ENCODE data around the gene UGGT2.
"Not testable (repeated sequence)": the region's sequence is repeated elsewhere in the genome, so short reads cannot be mapped to it uniquely, and the experiment has no call there.

UGGT2 gene

DNA sequence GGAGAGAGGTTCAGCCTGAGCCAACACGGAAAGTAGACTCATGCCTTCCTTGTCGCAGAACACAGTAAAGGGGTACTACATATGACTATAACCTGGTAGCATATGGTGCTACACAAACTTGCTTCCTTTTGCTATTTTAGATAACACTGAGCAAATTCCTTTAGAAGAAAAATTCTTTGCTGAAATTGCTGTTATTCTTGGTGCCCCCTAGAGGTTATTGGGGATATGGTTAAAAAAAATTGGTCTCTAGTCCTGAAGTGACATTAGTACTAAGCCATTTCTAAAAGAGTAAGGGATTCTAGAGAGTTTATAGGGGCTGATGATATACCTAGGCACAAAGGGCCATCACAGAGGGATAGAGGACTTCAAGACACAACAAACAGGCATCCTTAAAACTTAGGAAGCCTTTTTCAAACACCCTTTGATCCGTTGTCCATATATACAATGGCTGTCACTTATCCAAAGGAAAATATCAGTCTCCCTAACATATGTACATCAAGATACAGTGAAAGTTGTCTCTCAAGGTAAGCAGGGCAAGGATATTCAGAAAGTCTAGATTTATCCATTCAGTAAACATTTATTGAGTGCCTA, 22.8 kb upstream of the UGGT2 start:
- Mint-ChIP-seq H3K4me1 (no peaks in the 10 kb centered on the region), H3K4me3 (no peak overlapping the region), H3K36me3 (ENCODE audit: insufficient read depth) (peaks cover 5% of the 10 kb centered on the region), H3K27ac (ENCODE audit: low read depth) (no peak overlapping the region), H3K9me3 (peaks cover 22% of the 10 kb centered on the region), H3K27me3 (no peaks in the 10 kb centered on the region)
- DNase-seq (ENCODE audit: low spot score in 2 of 2) = no peak
- no peak for ATAC-seq (replicated peaks; ENCODE audit: extremely low read depth, poor library complexity, severe bottlenecking)

DNA sequence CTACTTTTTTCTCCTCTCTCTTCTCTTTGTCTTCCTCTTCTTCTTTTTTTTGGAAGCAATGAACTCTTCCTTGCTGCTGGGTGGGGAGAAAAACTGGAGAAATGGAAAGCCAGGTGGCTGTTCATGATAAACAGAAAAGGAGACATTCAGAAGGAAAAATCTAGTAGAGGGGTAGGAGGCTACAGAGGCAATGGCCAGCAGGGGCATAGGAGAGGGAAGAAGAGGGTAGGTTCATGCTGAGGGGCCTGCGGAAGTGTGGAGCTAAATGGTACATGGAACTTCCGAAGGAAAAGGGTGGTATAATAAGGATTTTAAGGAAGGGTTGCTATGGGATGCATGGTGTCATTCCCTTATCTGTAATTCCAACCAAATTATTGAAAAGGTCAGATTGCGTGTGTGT, 19.2 kb upstream of the UGGT2 start:
- DNase-seq (ENCODE audit: low spot score in 2 of 2) (no peak), ATAC-seq (replicated peaks; ENCODE audit: extremely low read depth, poor library complexity, severe bottlenecking) (no peak)
- Mint-ChIP-seq H3K36me3 (ENCODE audit: insufficient read depth) (no peaks in the 10 kb centered on the region), H3K4me1 (no peaks in the 10 kb centered on the region), H3K9me3 (peaks cover 14% of the 10 kb centered on the region), H3K27ac (ENCODE audit: low read depth) (no peak overlapping the region), H3K27me3 (no peaks in the 10 kb centered on the region), H3K4me3 (no peak overlapping the region)

DNA sequence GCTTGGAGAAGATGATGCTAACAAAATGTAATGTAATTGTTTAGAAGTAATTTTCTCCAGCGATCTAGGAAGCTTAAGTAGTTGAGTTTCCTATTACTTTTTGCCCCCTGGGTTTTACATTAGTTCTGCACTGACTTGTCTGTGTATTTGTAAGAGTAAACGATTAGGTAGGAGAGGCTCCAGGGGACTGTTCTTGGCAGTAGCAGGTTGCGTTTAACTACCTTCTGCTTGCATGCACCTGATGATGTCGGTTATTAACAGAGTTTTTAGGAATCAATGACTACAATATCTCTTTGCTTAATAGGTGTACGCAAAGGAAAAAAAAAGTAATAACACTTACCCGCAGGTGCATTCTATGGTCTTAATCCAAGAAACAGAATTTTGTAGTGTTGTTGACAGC, 18.3 kb upstream of the UGGT2 start:
- ATAC-seq (replicated peaks; ENCODE audit: extremely low read depth, poor library complexity, severe bottlenecking) (no peak), DNase-seq (ENCODE audit: low spot score in 2 of 2) (no peak)
- no peaks in the 10 kb centered on the region for H3K36me3 Mint-ChIP-seq (ENCODE audit: insufficient read depth)
- H3K27me3 Mint-ChIP-seq = no peaks in the 10 kb centered on the region
- H3K27ac Mint-ChIP-seq (ENCODE audit: low read depth) = no peak overlapping the region
- peaks cover 6% of the 10 kb centered on the region for H3K9me3 Mint-ChIP-seq
- H3K4me1 Mint-ChIP-seq = no peaks in the 10 kb centered on the region
- H3K4me3 Mint-ChIP-seq = no peak overlapping the region

DNA sequence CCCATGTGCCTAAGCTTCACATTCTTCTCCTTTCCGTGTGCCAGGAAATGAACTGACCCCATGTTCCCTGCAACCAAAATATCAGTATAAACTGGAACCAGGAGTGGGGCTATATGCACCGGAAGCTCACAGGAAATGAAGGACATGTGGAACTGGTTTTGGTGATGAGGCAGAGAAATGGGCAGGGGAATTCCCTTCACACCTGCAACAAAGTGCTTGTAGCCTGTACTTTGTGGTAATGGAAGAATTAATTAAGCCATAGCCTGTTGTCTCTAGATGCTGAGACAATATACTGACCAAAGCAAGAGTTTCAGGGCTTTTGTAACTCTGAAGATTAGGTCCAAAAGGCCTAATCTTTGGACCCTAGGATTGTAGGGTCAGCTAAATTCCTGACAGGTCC, 15.5 kb upstream of the UGGT2 start:
- H3K27me3 Mint-ChIP-seq = no peaks in the 10 kb centered on the region

DNA sequence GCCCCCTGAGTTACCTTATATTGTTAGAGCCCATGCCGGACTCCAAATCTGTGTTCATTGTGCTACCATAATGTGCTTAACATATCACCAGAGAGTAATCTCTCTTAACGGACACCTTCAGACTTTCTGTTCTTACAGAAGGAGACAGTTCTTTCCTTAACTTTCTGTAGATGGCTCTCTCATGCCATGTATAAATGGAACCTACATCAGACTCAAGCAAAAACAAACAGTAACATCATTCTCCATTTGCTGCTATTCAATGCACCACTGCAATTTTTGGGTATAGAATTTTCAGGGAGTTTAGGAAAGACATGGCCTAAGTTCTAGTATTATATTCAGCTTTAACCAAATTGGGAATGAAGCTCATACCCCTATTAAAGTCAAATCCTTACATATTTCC, 12.6 kb upstream of the UGGT2 start:
- Mint-ChIP-seq H3K4me1 (no peaks in the 10 kb centered on the region), H3K9me3 (peaks cover 14% of the 10 kb centered on the region), H3K27ac (ENCODE audit: low read depth) (no peak overlapping the region), H3K4me3 (no peak overlapping the region), H3K27me3 (no peaks in the 10 kb centered on the region), H3K36me3 (ENCODE audit: insufficient read depth) (no peaks in the 10 kb centered on the region)
- DNase-seq (ENCODE audit: low spot score in 2 of 2) = no peak
- no peak for ATAC-seq (replicated peaks; ENCODE audit: extremely low read depth, poor library complexity, severe bottlenecking)

More for the DNA sequence above, 15.5 kb upstream of the UGGT2 start:
- no peak overlapping the region for H3K4me3 Mint-ChIP-seq
- H3K36me3 Mint-ChIP-seq (ENCODE audit: insufficient read depth) = no peaks in the 10 kb centered on the region
- DNase-seq (ENCODE audit: low spot score in 2 of 2) = no peak
- H3K4me1 Mint-ChIP-seq = no peaks in the 10 kb centered on the region
- no peak for ATAC-seq (replicated peaks; ENCODE audit: extremely low read depth, poor library complexity, severe bottlenecking)
- H3K9me3 Mint-ChIP-seq = peaks cover 14% of the 10 kb centered on the region
- no peak overlapping the region for H3K27ac Mint-ChIP-seq (ENCODE audit: low read depth)

DNA sequence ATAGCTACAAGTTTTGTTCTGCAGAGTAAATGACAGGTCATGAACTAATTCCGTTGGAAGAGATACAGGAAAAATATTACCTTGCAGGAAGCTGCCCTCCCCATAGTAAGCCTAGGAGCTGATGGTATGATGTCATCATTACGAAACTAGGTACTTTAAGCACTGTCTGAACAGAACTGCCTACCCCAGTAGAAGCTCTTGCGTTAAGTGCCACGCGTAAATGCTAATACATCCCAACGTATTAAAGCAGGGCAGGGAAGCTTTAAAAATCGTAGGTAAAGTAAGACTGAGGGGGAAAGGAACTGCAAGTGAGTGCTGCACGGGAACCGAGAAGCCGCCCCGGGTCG, 572 bp downstream of the UGGT2 start:
- peak overlapping the region; percentile 41 for H3K4me3 Mint-ChIP-seq
- no peaks in the 10 kb centered on the region for H3K36me3 Mint-ChIP-seq (ENCODE audit: insufficient read depth)
- no peaks in the 10 kb centered on the region for H3K4me1 Mint-ChIP-seq
- no peaks in the 10 kb centered on the region for H3K27me3 Mint-ChIP-seq
- H3K27ac Mint-ChIP-seq (ENCODE audit: low read depth) = no peak overlapping the region
- ATAC-seq (replicated peaks; ENCODE audit: extremely low read depth, poor library complexity, severe bottlenecking) (no peak), DNase-seq (ENCODE audit: low spot score in 2 of 2) (no peak)
- peaks cover 15% of the 10 kb centered on the region for H3K9me3 Mint-ChIP-seq

DNA sequence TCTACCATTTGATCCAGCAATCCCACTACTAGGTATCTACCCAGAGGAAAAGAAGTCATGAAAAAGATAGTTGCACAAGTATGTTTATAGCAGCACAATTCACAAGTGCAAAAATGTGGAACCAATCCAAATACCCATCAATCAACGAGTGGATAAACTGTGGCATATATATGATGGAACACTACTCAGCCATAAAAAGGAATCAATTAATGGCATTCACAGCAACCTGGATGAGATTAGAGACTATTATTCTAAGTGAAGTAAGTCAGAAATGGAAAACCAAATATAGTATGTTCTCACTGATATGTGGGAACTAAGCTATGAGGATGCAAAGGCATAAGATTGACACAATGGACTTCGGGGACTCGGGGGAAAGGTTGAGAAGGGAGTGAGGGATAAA, 1.3 kb downstream of the UGGT2 start:
- H3K36me3 Mint-ChIP-seq (ENCODE audit: insufficient read depth); H3K27me3 Mint-ChIP-seq; H3K27ac Mint-ChIP-seq (ENCODE audit: low read depth); H3K4me3 Mint-ChIP-seq; DNase-seq (ENCODE audit: low spot score in 2 of 2); ATAC-seq (replicated peaks; ENCODE audit: extremely low read depth, poor library complexity, severe bottlenecking); H3K4me1 Mint-ChIP-seq: not testable (repeated sequence)
- peaks cover 16% of the 10 kb centered on the region for H3K9me3 Mint-ChIP-seq

DNA sequence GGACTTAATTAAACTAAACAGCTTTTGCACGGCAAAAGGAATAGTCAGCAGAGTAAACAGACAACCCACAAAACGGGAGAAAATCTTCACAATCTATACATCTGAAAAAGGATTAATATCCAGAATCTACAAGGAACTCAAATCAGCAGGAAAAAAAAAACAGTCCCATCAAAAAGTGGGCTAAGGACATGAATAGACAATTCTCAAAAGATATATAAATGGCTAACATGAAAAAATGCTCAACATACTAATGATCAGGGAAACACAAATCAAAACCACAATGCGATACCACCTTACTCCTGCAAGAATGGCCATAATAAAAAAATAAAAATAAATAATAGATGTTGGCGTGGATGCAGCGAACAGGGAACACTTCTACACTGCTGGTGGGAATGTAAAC, 1.7 kb downstream of the UGGT2 start:
- H3K27ac Mint-ChIP-seq (ENCODE audit: low read depth); ATAC-seq (replicated peaks; ENCODE audit: extremely low read depth, poor library complexity, severe bottlenecking); DNase-seq (ENCODE audit: low spot score in 2 of 2); H3K27me3 Mint-ChIP-seq; H3K4me3 Mint-ChIP-seq; H3K4me1 Mint-ChIP-seq; H3K36me3 Mint-ChIP-seq (ENCODE audit: insufficient read depth): not testable (repeated sequence)
- H3K9me3 Mint-ChIP-seq = peaks cover 16% of the 10 kb centered on the region

DNA sequence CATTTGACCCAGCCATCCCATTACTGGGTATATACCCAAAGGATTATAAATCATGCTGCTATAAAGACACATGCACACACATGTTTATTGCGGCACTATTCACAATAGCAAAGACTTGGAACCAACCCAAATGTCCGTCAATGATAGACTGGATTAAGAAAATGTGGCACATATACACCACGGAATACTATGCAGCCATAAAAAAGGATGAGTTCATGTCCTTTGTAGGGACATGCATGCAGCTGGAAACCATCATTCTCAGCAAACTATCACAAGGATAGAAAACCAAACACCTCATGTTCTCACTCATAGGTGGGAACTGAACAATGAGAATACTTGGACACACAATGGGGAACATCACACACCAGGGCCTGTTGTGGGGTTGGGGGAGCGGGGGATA, 2.2 kb downstream of the UGGT2 start:
- not testable (repeated sequence) for DNase-seq (ENCODE audit: low spot score in 2 of 2); H3K27ac Mint-ChIP-seq (ENCODE audit: low read depth); H3K4me3 Mint-ChIP-seq; H3K27me3 Mint-ChIP-seq; ATAC-seq (replicated peaks; ENCODE audit: extremely low read depth, poor library complexity, severe bottlenecking); H3K4me1 Mint-ChIP-seq; H3K36me3 Mint-ChIP-seq (ENCODE audit: insufficient read depth)
- peaks cover 17% of the 10 kb centered on the region for H3K9me3 Mint-ChIP-seq

DNA sequence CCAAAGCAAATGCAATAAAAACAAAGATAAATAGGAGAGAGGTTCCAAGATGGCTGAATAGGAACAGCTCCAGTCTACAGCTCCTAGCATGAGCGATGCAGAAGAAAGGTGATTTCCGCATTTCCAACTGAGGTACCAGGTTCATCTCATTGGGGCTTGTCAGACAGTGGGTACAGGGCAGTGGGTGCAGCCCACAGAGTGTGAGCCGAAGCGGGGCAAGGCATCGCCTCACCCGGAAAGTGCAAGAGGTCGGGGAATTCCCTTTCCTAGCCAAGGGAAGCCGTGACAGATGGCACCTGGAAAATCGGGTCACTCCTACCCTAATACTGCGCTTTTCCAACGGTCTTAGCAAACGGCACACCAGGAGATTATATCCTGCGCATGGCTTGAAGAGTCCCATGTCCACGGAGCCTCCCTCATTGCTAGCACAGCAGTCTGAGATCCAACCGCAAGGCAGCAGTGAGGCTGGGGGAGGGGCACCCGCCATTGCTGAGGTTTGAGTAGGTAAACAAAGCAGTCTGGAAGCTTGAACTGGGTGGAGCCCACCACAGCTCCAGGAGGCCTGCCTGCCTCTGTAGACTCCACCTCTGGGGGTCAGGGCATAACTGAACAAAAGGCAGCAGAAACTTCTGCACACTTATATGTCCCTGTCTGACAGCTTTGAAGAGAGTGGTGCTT, 6.6 kb downstream of the UGGT2 start:
- peaks cover 33% of the 10 kb centered on the region for H3K9me3 Mint-ChIP-seq
- not testable (repeated sequence) for ATAC-seq (replicated peaks; ENCODE audit: extremely low read depth, poor library complexity, severe bottlenecking); H3K27ac Mint-ChIP-seq (ENCODE audit: low read depth); DNase-seq (ENCODE audit: low spot score in 2 of 2); H3K4me1 Mint-ChIP-seq; H3K36me3 Mint-ChIP-seq (ENCODE audit: insufficient read depth); H3K4me3 Mint-ChIP-seq; H3K27me3 Mint-ChIP-seq

DNA sequence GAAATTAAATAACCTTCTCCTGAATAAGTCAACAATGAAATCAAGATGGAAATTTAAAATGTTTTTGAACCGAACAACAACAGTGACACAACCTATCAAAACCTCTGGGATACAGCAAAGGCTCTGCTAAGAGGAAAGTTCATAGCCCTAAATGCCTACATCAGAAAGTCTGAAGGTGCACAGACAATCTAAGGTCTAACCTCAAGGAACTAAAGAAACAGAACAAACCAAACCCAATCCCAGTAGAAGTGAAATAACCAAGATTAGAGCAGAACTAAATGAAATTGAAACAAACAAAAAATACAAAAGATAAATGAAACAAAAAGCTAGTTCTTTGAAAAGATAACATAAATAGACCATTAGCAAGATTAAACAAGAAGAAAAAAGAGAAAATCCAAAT, 9.0 kb downstream of the UGGT2 start:
- no peak for ATAC-seq (replicated peaks; ENCODE audit: extremely low read depth, poor library complexity, severe bottlenecking)
- DNase-seq (ENCODE audit: low spot score in 2 of 2) = no peak
- Mint-ChIP-seq H3K4me1 (no peaks in the 10 kb centered on the region), H3K4me3 (no peak overlapping the region), H3K27ac (ENCODE audit: low read depth) (no peak overlapping the region), H3K36me3 (ENCODE audit: insufficient read depth) (no peaks in the 10 kb centered on the region), H3K27me3 (no peaks in the 10 kb centered on the region), H3K9me3 (peaks cover 37% of the 10 kb centered on the region)

DNA sequence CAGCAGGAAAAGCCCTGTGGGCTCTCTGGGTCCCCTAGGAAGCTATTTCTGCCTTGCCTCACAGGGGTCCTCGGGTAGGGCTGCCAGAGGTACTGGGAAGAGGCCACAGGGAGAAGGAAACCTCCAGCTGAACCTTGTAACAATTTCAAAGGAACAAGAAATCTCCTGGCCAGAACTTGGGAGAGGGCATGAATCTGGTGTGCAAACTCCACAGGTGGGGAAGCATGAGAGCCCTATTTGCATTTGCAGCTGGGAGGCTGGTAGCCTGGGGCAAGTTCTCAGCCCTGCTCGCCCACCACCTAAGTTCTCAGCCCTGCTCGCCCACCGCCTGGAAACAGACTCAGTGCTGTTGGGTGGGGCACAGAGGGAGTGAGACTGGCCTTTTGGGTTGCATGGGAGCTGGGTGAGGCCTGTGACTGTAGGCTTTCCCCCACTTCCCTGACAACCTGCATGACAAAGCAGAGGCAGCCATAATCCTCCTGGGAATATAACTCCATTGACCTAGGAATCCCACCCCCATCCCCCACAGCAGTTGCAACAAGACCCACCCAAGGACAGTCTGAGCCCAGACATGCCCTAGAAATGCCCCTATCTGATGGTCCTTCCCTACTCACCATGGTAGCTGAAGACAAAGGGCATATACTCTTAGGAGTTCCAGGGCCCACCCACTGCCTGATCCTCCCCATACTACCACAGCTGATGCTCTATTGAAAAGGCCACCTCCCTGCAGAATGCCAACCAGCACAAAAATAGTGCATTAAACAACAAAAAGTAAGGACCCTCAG, 11.7 kb downstream of the UGGT2 start:
- Mint-ChIP-seq H3K27me3 (no peaks in the 10 kb centered on the region), H3K9me3 (peaks cover 30% of the 10 kb centered on the region), H3K4me3 (no peak overlapping the region), H3K36me3 (ENCODE audit: insufficient read depth) (no peaks in the 10 kb centered on the region), H3K4me1 (no peaks in the 10 kb centered on the region), H3K27ac (ENCODE audit: low read depth) (no peak overlapping the region)
- ATAC-seq (replicated peaks; ENCODE audit: extremely low read depth, poor library complexity, severe bottlenecking) (no peak), DNase-seq (ENCODE audit: low spot score in 2 of 2) (no peak)

DNA sequence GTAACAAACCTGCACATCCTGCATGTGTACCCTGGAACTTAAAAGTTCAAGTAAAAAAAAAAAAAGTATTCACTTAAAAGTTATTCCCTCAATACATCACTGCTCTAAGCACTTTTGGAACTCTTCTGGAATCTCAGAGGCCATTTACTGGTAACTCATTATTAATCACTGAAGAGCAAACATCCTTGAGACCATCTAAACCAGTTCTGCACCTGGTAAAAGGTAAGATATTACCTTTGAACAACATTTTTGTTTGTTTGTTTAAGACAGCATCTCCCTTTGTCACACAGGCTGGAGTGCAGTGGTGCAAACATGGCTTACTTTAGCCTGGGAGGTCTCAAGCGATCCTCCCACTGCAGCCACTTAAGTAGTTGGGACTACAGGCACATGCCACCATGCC, 16.7 kb downstream of the UGGT2 start:
- Mint-ChIP-seq H3K27me3 (no peaks in the 10 kb centered on the region), H3K27ac (ENCODE audit: low read depth) (no peak overlapping the region), H3K36me3 (ENCODE audit: insufficient read depth) (no peaks in the 10 kb centered on the region), H3K9me3 (peaks cover 15% of the 10 kb centered on the region), H3K4me3 (no peak overlapping the region), H3K4me1 (no peaks in the 10 kb centered on the region)
- DNase-seq (ENCODE audit: low spot score in 2 of 2) = no peak
- ATAC-seq (replicated peaks; ENCODE audit: extremely low read depth, poor library complexity, severe bottlenecking) = no peak

All from central memory CD8-positive, alpha-beta T cell (primary cell).